HUES48 (cell line): Measurements from ENCODE around the gene FGF11.

Experiments used
- H3K27ac ChIP-seq: one replicate; pipeline ENCODE4 v1.7.0; 2013; ENCODE audit warnings: low read depth, low read length, inconsistent platforms
- H3K27me3 ChIP-seq: 2 replicates; pipeline ENCODE4 v1.6.1; 2013; ENCODE audit warnings: mild to moderate bottlenecking, low read length; ENCODE audit not compliant: control insufficient read depth, insufficient read depth
- H3K36me3 ChIP-seq: 2 replicates; pipeline ENCODE4 v1.6.1; 2013; ENCODE audit warnings: low read length; ENCODE audit not compliant: control insufficient read depth, insufficient read depth
- H3K4me1 ChIP-seq: 2 replicates; pipeline ENCODE4 v1.6.1; 2013; ENCODE audit warnings: mild to moderate bottlenecking, low read length; ENCODE audit not compliant: control insufficient read depth, insufficient read depth
- H3K4me3 ChIP-seq: 2 replicates; pipeline ENCODE4 v1.5.1; 2013; ENCODE audit warnings: mild to moderate bottlenecking, low read depth, low read length
- H3K9ac ChIP-seq: 2 replicates; pipeline ENCODE4 v1.6.1; 2013; ENCODE audit warnings: mild to moderate bottlenecking, low read depth, low read length, moderate library complexity
- H3K9me3 ChIP-seq: 2 replicates; pipeline ENCODE4 v1.6.1; 2013; ENCODE audit warnings: low read length; ENCODE audit not compliant: control insufficient read depth, insufficient read depth

The FGF11 gene

DNA sequence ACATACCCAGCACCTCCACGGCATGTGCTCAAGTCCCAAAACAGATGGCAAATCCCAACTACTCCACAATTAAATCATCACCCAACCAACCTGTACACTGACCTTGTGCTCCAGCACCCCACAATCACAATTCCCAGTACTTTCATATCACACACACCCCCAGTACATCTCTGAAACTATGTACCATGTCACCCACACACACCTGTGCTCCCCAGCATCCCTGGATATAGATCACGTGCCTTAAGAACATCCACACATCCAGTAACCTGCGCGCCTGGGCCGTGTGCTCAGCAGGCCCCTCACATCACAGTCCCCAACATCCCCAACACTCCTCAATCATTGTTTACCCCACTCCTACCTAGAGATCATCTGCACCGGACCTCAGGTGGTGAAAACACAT lies 29.6 kb upstream of the FGF11 start:
- Histone ChIP-seq H3K9ac (no peak overlapping the region), H3K27me3 (no peaks in the 10 kb centered on the region), H3K9me3 (no peaks in the 10 kb centered on the region), H3K27ac (no peak overlapping the region), H3K4me3 (no peak overlapping the region), H3K36me3 (peaks cover 30% of the 10 kb centered on the region), H3K4me1 (peaks cover 6% of the 10 kb centered on the region; the same call in 1 of the 2 replicates)

DNA sequence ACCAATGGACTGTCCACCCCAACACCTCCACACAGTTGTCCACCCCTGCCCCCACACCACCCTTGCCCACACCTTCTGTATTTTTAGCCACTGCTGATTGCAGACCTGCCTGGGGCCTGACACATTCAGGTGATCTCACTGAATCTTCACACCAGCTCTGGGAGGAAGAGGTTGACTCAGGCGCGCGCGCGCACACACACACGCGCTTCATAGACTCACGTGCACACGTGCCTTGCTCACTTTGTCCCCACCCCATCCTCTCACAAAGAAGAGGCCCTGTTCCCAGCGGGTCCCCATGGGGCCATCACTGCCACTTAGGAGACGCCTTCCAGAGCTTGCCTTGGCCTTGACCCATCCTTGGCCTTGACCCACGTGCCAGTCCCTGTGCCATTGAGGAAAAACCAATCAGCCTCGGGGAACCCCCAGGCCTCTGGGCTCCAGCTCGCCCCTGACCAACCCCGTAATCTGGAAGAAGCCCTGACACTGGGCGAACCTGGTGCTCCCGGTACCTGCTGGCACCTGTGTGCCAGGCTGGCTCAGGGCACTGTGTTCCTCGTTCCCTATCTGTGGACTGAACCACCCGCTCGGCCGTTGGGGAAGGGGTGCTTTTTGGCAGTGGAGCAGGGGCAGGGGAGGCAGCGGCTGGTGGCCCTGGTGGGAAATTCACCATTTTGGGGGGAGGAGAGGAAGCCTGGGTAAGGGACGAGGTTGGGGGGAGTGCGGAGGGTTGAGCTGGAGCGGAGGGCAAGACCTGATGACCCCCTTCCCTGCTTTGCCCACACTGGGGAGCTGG lies 28.5 kb upstream of the FGF11 start:
- H3K9me3 ChIP-seq: no peaks in the 10 kb centered on the region
- H3K4me3 ChIP-seq: no peak overlapping the region
- H3K9ac ChIP-seq: no peak overlapping the region
- H3K36me3 ChIP-seq: peaks cover 41% of the 10 kb centered on the region
- no peak overlapping the region for H3K27ac ChIP-seq
- H3K4me1 ChIP-seq: peaks cover 6% of the 10 kb centered on the region; the same call in 1 of the 2 replicates
- no peaks in the 10 kb centered on the region for H3K27me3 ChIP-seq

DNA sequence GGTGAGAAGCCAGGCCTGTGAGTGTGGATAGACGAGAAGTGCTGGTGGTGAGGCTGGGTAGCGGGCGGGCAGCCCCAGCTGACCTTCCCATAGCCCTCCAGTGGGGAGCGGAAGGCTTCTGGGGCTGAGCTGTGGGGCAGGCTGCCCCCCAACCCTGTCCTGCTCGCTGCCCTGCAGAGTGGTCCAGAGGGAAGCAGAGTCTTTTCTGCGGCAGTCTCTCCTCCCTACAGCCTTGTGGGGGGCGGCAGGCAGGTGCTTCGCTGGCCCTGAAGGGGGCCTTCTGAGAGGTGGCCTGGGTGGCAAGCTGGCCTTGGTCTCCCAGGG lies 27.9 kb upstream of the FGF11 start:
- Histone ChIP-seq H3K9ac (no peak overlapping the region), H3K4me3 (no peak overlapping the region), H3K27me3 (no peaks in the 10 kb centered on the region), H3K36me3 (peaks cover 46% of the 10 kb centered on the region), H3K9me3 (no peaks in the 10 kb centered on the region), H3K27ac (no peak overlapping the region), H3K4me1 (peaks cover 6% of the 10 kb centered on the region; the same call in 1 of the 2 replicates)

DNA sequence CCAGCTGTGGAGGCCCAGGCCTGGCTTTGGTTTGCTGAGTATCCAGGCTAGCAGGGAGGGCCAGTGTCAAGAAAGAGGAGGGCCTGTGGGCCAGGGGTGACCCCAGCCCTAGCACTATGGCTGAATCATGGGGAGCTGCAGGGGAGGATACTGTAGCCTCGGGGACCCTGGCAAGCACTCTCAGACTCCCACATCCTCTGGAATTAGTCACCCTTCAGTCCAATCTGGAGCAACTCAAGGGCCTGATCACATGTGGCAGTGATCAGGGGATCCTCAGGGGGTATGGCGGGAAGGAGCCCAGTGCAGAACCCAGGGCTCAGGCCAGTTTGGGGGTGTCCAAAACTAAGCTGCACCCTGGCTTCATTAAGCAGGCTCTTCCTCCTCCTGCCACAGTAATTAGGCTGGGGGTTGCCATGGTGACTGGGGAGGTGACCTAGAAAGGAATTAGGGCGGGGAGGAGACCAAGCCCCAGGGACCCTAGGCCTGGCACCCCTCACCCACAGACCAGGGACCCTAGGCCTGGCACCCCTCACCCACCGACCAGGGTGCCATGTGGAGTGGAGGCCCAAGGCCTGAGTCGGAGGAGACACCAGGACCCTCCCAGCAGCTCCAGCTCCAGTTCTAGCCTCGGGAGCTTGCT lies 25.8 kb upstream of the FGF11 start:
- no peak overlapping the region for H3K9ac ChIP-seq
- no peak overlapping the region for H3K27ac ChIP-seq
- no peaks in the 10 kb centered on the region for H3K4me1 ChIP-seq
- no peaks in the 10 kb centered on the region for H3K27me3 ChIP-seq
- peaks cover 57% of the 10 kb centered on the region for H3K36me3 ChIP-seq
- no peak overlapping the region for H3K4me3 ChIP-seq
- no peaks in the 10 kb centered on the region for H3K9me3 ChIP-seq

DNA sequence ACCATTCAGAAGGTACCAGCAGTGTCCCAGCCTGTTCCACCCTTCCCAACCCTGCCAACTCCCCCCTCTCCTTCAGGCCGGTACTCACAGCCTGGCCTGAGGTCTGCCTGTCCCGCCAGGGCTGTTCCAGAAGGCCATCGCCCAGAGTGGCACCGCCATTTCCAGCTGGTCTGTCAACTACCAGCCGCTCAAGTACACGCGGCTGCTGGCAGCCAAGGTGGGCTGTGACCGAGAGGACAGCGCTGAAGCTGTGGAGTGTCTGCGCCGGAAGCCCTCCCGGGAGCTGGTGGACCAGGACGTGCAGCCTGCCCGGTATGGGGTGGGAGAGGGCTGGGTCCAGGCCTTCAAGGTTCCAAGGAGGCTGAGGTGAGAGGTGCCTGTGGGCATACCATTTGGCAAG lies 24.5 kb upstream of the FGF11 start:
- H3K27ac ChIP-seq: no peak overlapping the region
- no peaks in the 10 kb centered on the region for H3K4me1 ChIP-seq
- H3K27me3 ChIP-seq: no peaks in the 10 kb centered on the region
- H3K9ac ChIP-seq: no peak overlapping the region
- no peak overlapping the region for H3K4me3 ChIP-seq
- H3K36me3 ChIP-seq: peaks cover 44% of the 10 kb centered on the region
- no peaks in the 10 kb centered on the region for H3K9me3 ChIP-seq

DNA sequence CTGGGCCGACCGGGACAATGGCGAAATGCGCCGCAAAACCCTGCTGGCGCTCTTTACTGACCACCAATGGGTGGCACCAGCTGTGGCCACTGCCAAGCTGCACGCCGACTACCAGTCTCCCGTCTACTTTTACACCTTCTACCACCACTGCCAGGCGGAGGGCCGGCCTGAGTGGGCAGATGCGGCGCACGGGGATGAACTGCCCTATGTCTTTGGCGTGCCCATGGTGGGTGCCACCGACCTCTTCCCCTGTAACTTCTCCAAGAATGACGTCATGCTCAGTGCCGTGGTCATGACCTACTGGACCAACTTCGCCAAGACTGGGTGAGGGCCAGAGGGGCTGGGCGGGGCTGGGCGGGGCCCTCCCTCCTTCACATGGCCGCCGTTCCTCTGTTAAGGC lies 23.5 kb upstream of the FGF11 start:
- Histone ChIP-seq H3K9me3 (no peaks in the 10 kb centered on the region), H3K27ac (no peak overlapping the region), H3K4me3 (no peak overlapping the region), H3K4me1 (no peaks in the 10 kb centered on the region), H3K36me3 (peaks cover 34% of the 10 kb centered on the region), H3K9ac (no peak overlapping the region), H3K27me3 (no peaks in the 10 kb centered on the region)

DNA sequence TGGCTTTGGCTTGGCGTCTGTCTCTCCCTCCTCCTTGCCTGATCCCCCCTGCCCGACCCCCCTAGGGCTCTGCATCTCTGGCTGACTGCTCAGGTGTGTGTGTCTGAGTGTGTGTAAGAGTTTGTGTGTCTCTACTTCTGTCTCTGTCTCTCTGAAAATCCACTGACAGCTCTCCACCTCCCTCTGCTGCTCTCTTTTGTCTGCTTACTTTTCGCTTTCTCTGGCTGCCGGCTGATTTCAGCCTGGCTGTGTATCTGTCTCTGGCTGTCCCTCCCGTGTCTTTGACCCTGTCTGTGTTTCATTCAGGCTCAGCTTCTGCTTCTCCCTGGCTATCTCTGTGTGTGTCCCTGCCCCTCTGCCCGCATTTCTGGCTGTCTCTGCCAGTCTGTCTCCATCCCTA lies 23.0 kb upstream of the FGF11 start:
- H3K4me1 ChIP-seq: no peaks in the 10 kb centered on the region
- no peaks in the 10 kb centered on the region for H3K9me3 ChIP-seq
- no peak overlapping the region for H3K27ac ChIP-seq
- H3K9ac ChIP-seq: no peak overlapping the region
- H3K4me3 ChIP-seq: no peak overlapping the region
- no peaks in the 10 kb centered on the region for H3K27me3 ChIP-seq
- H3K36me3 ChIP-seq: peaks cover 33% of the 10 kb centered on the region

DNA sequence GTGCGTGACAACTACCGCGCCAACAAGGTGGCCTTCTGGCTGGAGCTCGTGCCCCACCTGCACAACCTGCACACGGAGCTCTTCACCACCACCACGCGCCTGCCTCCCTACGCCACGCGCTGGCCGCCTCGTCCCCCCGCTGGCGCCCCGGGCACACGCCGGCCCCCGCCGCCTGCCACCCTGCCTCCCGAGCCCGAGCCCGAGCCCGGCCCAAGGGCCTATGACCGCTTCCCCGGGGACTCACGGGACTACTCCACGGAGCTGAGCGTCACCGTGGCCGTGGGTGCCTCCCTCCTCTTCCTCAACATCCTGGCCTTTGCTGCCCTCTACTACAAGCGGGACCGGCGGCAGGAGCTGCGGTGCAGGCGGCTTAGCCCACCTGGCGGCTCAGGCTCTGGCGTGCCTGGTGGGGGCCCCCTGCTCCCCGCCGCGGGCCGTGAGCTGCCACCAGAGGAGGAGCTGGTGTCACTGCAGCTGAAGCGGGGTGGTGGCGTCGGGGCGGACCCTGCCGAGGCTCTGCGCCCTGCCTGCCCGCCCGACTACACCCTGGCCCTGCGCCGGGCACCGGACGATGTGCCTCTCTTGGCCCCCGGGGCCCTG lies 22.2 kb upstream of the FGF11 start:
- Histone ChIP-seq H3K9ac (no peak overlapping the region), H3K4me1 (no peaks in the 10 kb centered on the region), H3K27me3 (no peaks in the 10 kb centered on the region), H3K27ac (no peak overlapping the region), H3K36me3 (peaks cover 33% of the 10 kb centered on the region), H3K9me3 (no peaks in the 10 kb centered on the region), H3K4me3 (no peak overlapping the region)

DNA sequence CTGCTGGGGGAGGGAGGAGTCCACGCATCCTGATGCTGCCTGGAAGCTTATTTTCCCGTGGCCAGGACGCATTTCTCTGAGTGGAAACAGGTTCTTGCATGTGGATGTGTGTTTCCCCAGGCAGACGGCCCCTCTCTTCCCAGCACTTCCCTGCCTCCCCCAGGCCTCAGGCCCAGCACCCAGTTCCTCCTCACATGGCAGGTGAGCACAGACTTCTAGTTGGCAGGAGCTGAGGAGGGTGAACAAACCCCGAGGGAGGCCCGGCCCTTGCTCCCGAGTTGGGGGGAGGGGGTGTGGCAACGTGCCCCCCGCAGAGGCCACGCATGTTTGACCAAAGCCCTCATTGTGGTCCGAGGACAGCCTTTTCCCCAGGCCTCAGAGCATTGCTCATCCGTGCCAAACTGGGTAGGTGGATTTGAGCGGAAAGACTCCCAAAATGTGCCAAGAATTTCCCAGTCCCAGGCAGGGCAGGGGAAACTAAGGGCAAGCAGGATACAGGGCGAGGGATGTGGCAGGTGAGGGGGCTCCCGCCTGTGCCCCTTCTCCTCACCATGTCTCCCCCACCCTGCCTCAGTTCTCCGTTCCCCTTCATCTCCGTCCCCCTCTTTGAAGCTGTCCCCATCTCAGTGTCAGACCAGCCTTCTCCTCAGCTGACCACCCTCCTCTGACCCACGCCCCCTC lies 20.7 kb upstream of the FGF11 start:
- peaks cover 33% of the 10 kb centered on the region for H3K36me3 ChIP-seq
- H3K27ac ChIP-seq: no peak overlapping the region
- H3K4me1 ChIP-seq: no peaks in the 10 kb centered on the region
- H3K27me3 ChIP-seq: no peaks in the 10 kb centered on the region
- H3K4me3 ChIP-seq: no peak overlapping the region
- H3K9ac ChIP-seq: no peak overlapping the region
- H3K9me3 ChIP-seq: no peaks in the 10 kb centered on the region

DNA sequence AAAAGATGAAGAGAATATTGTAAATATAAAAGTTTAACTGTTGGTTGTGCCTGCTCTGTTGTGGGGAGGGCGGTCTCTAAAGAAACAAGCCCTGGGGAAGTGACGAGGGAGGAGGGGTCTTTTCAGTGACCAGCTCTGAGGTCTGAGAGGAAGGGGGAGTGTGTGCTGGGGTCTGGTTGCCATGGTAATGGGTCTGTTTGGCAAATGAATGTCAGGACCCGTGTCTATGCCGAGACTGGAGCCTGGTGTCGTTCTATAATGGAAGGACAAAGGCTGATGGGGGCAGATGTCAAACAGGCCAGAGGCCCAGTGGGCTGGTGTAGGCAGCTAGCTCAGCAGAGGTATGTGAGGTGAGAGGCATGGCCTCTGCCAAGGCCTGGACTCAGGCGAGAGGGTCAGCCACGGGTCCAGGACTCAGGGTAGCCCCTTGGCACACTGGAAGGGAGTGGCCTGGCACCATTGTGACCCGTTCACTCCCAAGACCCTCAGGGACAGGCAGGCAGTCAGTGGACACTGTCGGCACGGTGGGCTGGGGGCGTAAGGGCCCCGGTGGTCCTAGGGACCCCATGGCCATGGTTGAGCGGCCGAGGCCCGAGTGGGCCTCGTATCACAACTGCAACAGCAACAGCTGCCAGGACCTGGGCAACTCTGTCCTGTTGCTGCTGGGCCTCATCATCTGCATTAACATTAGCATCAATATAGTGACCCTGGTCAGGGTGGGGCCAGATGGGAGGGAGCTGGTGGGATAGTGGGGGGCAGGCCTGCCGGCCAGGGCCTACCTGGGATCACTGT lies 19.3 kb upstream of the FGF11 start, which contains the start of gene SPEM1:
Gene SPEM1 (plus strand): TSS at position 506 of the 792 bp plus-strand sequence. CDS start 61 bp downstream, at position 567.
- H3K27ac ChIP-seq: no peak within 1 kb of the TSS
- H3K27me3 ChIP-seq: no peaks in the 10 kb centered on the region
- H3K36me3 ChIP-seq: peaks cover 26% of the 10 kb centered on the region
- no peak within 1 kb of the TSS for H3K4me3 ChIP-seq
- H3K9ac ChIP-seq: no peak within 1 kb of the TSS
- no peaks in the 10 kb centered on the region for H3K4me1 ChIP-seq
- H3K9me3 ChIP-seq: no peaks in the 10 kb centered on the region
